Liver (tissue), 9 donors: ENCODE data around the gene RBM42. TPM values are rescaled to one million over a fixed set of nuclear protein-coding genes. Genes with fewer than 3 reads are reported as not detected.

Source experiments
- DNase-seq: peaks from one replicate; pipeline ENCODE4 v3.0.0-alpha.2; 2017; ENCODE audit warnings: low spot score
- H3K27ac ChIP-seq, 2 donors: one replicate each; pipeline ENCODE4 v1.7.0; 2013; ENCODE audit warnings: inconsistent platforms in 2 of 2, low read length in 2 of 2, control low read depth in 1 of 2, low read depth in 1 of 2, mild to moderate bottlenecking in 1 of 2
- H3K27me3 ChIP-seq, 4 donors: one replicate each; pipeline versions ENCODE4 v1.6.1 to v1.7.0; 2013; ENCODE audit warnings: low read length in 3 of 4, inconsistent platforms in 1 of 4, mild to moderate bottlenecking in 1 of 4, moderate library complexity in 1 of 4; ENCODE audit not compliant: control insufficient read depth in 4 of 4, insufficient read depth in 4 of 4
- H3K36me3 ChIP-seq, 4 donors: one replicate each; pipeline versions ENCODE4 v1.6.1 to v1.7.0; 2013; ENCODE audit warnings: low read length in 3 of 4, mild to moderate bottlenecking in 3 of 4, low read depth in 1 of 4, moderate library complexity in 1 of 4; ENCODE audit not compliant: control insufficient read depth in 4 of 4, insufficient read depth in 3 of 4
- H3K4me1 ChIP-seq, 4 donors: one replicate each; pipeline versions ENCODE4 v1.6.1 to v1.7.0; 2013; ENCODE audit warnings: low read length in 3 of 4, mild to moderate bottlenecking in 3 of 4, moderate library complexity in 1 of 4; ENCODE audit not compliant: control insufficient read depth in 4 of 4, insufficient read depth in 4 of 4
- H3K4me3 ChIP-seq, 3 donors: one replicate each; pipeline versions ENCODE4 v1.6.1 to v1.7.0; 2013; ENCODE audit warnings: low read length in 3 of 3, control low read depth in 1 of 3, low read depth in 1 of 3, mild to moderate bottlenecking in 1 of 3
- H3K9ac ChIP-seq, 2 donors: one replicate each; pipeline ENCODE4 v1.7.0; 2013; ENCODE audit warnings: low read length in 2 of 2, mild to moderate bottlenecking in 2 of 2, moderate library complexity in 2 of 2, control low read depth in 1 of 2, low read depth in 1 of 2
- H3K9me3 ChIP-seq, 4 donors: one replicate each; pipeline versions ENCODE4 v1.6.1 to v1.7.0; 2013; ENCODE audit warnings: low read length in 3 of 4; ENCODE audit not compliant: control insufficient read depth in 4 of 4
- EGR1 ChIP-seq, 2 donors: IDR thresholded peaks; 2 replicates each; pipeline ENCODE4 v1.6.1; 2016 to 2018; ENCODE audit warnings: antibody characterized with exemption in 2 of 2, low read depth in 2 of 2
- FOXA2 ChIP-seq: IDR thresholded peaks from 2 replicates; pipeline ENCODE4 v1.6.1; 2016; ENCODE audit warnings: antibody characterized with exemption
- GABPA ChIP-seq, 2 donors: IDR thresholded peaks in 1 of 2; conservative IDR thresholded peaks in 1 of 2; 2 replicates each; pipeline ENCODE4 v1.6.1; 2016; ENCODE audit warnings: antibody characterized with exemption in 2 of 2, mild to moderate bottlenecking in 1 of 2, moderate library complexity in 1 of 2
- HNF4A ChIP-seq, 2 donors: conservative IDR thresholded peaks; 2 replicates each; pipeline ENCODE4 v1.6.1; 2016; ENCODE audit warnings: antibody characterized with exemption in 2 of 2, mild to moderate bottlenecking in 2 of 2
- HNF4G ChIP-seq: IDR thresholded peaks from 2 replicates; pipeline ENCODE4 v1.6.1; 2016; ENCODE audit warnings: antibody characterized with exemption
- JUND ChIP-seq, 2 donors: IDR thresholded peaks; 2 replicates each; pipeline ENCODE4 v1.6.1; 2016; ENCODE audit warnings: antibody characterized with exemption in 2 of 2
- NR2F2 ChIP-seq: IDR thresholded peaks from 2 replicates; pipeline ENCODE4 v1.6.1; 2016; ENCODE audit warnings: antibody characterized with exemption
- RAD21 ChIP-seq, 2 donors: IDR thresholded peaks; 2 replicates each; pipeline ENCODE4 v1.6.1; 2016; ENCODE audit warnings: antibody characterized with exemption in 2 of 2, mild to moderate bottlenecking in 2 of 2
- RXRA ChIP-seq, 2 donors: IDR thresholded peaks; 2 replicates each; pipeline ENCODE4 v1.6.1; 2017 to 2018; ENCODE audit warnings: antibody characterized with exemption in 2 of 2, mild to moderate bottlenecking in 1 of 2
- SP1 ChIP-seq: IDR thresholded peaks from 2 replicates; pipeline ENCODE4 v1.6.1; 2018; ENCODE audit warnings: antibody characterized with exemption, mild to moderate bottlenecking
- TAF1 ChIP-seq: conservative IDR thresholded peaks from 2 replicates; pipeline ENCODE4 v1.6.1; 2016; ENCODE audit warnings: antibody characterized with exemption, mild to moderate bottlenecking
- YY1 ChIP-seq: IDR thresholded peaks from 2 replicates; pipeline ENCODE4 v1.6.1; 2016; ENCODE audit warnings: antibody characterized with exemption, mild to moderate bottlenecking
- WGBS: extraction: QIAGEN DNeasy Blood & Tissue Kit; methylation state at CpG from one replicate; pipeline ENCODE4 v1.1.7; 2013; 5-methylcytosine and 5-hydroxymethylcytosine counted together
- polyA plus RNA-seq, 2 donors: library from polyadenylated mRNA; stranded (reverse) in 1 of 2; unstranded in 1 of 2; fragments of 200-250 nt in 1 of 2; fragments of >200 nt in 1 of 2; fragmentation: Nextera tagmentation in 1 of 2; extraction: Ambion mirVana in 1 of 2; gene quantifications; one replicate each; pipeline versions ENCODE4 v1.2.1 to v1.2.3, GENCODE V29; 2013 to 2015
- total RNA-seq, 2 donors: library from RNA; depleted of rRNA; stranded (reverse); fragments of >200 nt; gene quantifications; one replicate each; pipeline ENCODE4 v1.2.3, GENCODE V29; 2014
- TF ChIP-seq, protein P1 (sequence below): IDR thresholded peaks from 2 replicates; pipeline ENCODE4 v1.6.1; 2016; ENCODE audit warnings: antibody characterized with exemption
- TF ChIP-seq, protein P2 (sequence below): IDR thresholded peaks from 2 replicates; pipeline ENCODE4 v1.6.1; 2016; ENCODE audit warnings: antibody characterized with exemption, mild to moderate bottlenecking
- TF ChIP-seq, protein P3 (sequence below): IDR thresholded peaks from 2 replicates; pipeline ENCODE4 v1.6.1; 2016; ENCODE audit warnings: antibody characterized with exemption
- TF ChIP-seq, protein P4 (sequence below): IDR thresholded peaks from 2 replicates; pipeline ENCODE4 v1.6.1; 2016; ENCODE audit warnings: antibody characterized with exemption
- donor health status: healthy.
- donor health status: healthy.
- donor health status: healthy.
- donor health status: healthy.
- donor health status: healthy.

Gene RBM42
- total and polyA plus RNA-seq, 4 donors = 17.8 to 34.7 (median 20.1) TPM

DNA sequence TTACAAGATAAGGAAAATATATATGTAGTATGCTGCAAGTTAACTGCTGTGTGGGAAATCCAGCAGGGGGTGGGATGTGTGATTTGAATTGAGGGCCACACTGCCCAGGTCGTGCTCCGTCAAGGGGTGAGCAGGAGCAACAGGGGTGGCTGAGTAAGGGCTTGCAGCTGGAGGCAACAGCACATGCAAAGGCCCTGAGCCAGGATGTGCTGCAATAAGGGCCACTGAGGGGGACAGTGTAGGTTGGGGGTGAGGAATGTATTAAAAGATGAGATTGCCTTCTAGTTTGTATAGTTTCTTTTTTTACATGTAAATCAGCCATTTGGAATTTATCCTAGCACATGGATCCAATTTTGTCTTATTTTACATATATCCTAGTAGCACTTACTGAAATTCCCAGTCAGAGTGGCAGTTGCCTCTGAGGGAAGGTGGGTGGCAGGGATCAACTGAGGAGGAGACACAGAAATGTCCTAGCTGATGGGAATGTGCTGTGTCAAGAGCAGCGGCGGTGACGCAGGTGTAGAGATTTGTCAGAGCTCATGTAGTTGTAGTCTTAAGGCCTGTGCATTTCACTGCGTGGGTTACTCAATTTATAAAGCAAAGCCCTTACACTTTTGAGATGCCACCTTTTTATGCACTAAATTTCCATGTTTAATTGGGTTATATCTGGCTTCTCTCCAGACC lies 5.4 kb upstream of the RBM42 start:
- H3K27me3 ChIP-seq = no peaks in the 10 kb centered on the region
- H3K27ac ChIP-seq = no peak overlapping the region
- no peak overlapping the region for H3K4me3 ChIP-seq
- no peaks in the 10 kb centered on the region for H3K9me3 ChIP-seq
- no peak for DNase-seq
- H3K9ac ChIP-seq = no peak overlapping the region
- WGBS = 93% methylated on average over 6 of the region's 6 CpGs
- H3K36me3 ChIP-seq = peaks cover 0 to 9% (median 0%) of the 10 kb centered on the region in 4 donors
- TF ChIP-seq RAD21 (IDR thresholded peaks at IDR 0.05) (no peak), TAF1 (no peak), HNF4A (conservative IDR thresholded peaks at IDR 0.05) (no peak), HNF4G (no peak), NR2F2 (no peak), FOXA2 (no peak), RXRA (IDR thresholded peaks at IDR 0.05) (no peak), YY1 (no peak)
- TF ChIP-seq, protein P1, sequence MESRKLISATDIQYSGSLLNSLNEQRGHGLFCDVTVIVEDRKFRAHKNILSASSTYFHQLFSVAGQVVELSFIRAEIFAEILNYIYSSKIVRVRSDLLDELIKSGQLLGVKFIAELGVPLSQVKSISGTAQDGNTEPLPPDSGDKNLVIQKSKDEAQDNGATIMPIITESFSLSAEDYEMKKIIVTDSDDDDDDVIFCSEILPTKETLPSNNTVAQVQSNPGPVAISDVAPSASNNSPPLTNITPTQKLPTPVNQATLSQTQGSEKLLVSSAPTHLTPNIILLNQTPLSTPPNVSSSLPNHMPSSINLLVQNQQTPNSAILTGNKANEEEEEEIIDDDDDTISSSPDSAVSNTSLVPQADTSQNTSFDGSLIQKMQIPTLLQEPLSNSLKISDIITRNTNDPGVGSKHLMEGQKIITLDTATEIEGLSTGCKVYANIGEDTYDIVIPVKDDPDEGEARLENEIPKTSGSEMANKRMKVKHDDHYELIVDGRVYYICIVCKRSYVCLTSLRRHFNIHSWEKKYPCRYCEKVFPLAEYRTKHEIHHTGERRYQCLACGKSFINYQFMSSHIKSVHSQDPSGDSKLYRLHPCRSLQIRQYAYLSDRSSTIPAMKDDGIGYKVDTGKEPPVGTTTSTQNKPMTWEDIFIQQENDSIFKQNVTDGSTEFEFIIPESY = no peak
- H3K4me1 ChIP-seq = peaks cover 0 to 5% (median 2%) of the 10 kb centered on the region in 4 donors

DNA sequence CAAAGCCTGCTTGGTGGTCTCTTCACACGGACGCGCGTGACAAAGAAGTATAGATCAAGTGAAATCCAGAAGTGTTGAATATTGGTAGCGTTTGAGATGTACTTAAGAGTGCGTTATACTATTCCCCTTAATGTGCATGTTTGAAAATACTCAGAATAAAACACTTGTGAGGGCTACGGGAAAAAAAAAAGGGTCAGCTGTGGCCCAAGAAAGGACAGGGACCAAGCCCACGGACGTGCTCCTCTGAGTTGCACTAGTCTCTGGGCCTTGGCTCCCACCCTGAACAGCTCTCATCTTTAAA lies 622 bp upstream of the RBM42 start:
- no peak for DNase-seq
- Histone ChIP-seq H3K9ac (peak overlapping the region; percentile 87 to 89), H3K27me3 (no peaks in the 10 kb centered on the region), H3K9me3 (no peaks in the 10 kb centered on the region), H3K4me3 (peak overlapping the region; percentile 69 to 82 (median 71)), H3K36me3 (peaks cover 9 to 27% (median 22%) of the 10 kb centered on the region in 4 donors), H3K4me1 (peaks cover 0 to 17% (median 9%) of the 10 kb centered on the region in 4 donors), H3K27ac (peak overlapping the region; percentile 76 to 89)
- TF ChIP-seq RAD21 (IDR thresholded peaks at IDR 0.05) = no peak
- no peak for TF ChIP-seq TAF1
- no peak for TF ChIP-seq JUND (IDR thresholded peaks at IDR 0.05)
- no peak for TF ChIP-seq FOXA2
- no peak for TF ChIP-seq HNF4G
- no peak for TF ChIP-seq GABPA (IDR thresholded peaks at IDR 0.05 in 1 of 2, conservative IDR thresholded peaks at IDR 0.05 in 1 of 2)
- no peak for TF ChIP-seq YY1
- 14% methylated on average over 9 of the region's 9 CpGs for WGBS

DNA sequence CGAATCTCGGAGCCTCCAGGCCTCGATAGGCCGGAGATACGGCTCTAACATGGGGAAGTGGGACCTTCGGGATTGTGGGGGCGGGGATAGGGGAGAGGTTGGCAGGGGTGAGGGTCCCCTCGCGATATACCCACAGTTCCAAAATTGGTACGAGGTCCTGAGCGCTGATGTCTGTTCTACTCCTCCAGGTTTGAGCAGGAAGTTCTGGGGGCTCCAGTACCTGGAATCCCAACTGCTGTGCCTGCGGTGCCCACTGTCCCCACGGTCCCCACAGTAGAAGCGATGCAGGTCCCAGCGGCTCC lies 447 bp downstream of the RBM42 start:
- Histone ChIP-seq H3K36me3 (peaks cover 9 to 38% (median 26%) of the 10 kb centered on the region in 4 donors), H3K27me3 (no peaks in the 10 kb centered on the region), H3K4me1 (peaks cover 0 to 17% (median 9%) of the 10 kb centered on the region in 4 donors), H3K27ac (peak overlapping the region; percentile 76 to 79), H3K4me3 (peak overlapping the region; percentile 80 to 90 (median 85)), H3K9ac (peak overlapping the region; percentile 66 to 90), H3K9me3 (no peaks in the 10 kb centered on the region)
- no peak for DNase-seq
- TF ChIP-seq GABPA (IDR thresholded peaks at IDR 0.05 in 1 of 2, conservative IDR thresholded peaks at IDR 0.05 in 1 of 2) = no peak
- no peak for TF ChIP-seq RXRA (IDR thresholded peaks at IDR 0.05)
- no peak for TF ChIP-seq FOXA2
- TF ChIP-seq HNF4G = no peak
- no peak for TF ChIP-seq YY1
- TF ChIP-seq, protein P2, sequence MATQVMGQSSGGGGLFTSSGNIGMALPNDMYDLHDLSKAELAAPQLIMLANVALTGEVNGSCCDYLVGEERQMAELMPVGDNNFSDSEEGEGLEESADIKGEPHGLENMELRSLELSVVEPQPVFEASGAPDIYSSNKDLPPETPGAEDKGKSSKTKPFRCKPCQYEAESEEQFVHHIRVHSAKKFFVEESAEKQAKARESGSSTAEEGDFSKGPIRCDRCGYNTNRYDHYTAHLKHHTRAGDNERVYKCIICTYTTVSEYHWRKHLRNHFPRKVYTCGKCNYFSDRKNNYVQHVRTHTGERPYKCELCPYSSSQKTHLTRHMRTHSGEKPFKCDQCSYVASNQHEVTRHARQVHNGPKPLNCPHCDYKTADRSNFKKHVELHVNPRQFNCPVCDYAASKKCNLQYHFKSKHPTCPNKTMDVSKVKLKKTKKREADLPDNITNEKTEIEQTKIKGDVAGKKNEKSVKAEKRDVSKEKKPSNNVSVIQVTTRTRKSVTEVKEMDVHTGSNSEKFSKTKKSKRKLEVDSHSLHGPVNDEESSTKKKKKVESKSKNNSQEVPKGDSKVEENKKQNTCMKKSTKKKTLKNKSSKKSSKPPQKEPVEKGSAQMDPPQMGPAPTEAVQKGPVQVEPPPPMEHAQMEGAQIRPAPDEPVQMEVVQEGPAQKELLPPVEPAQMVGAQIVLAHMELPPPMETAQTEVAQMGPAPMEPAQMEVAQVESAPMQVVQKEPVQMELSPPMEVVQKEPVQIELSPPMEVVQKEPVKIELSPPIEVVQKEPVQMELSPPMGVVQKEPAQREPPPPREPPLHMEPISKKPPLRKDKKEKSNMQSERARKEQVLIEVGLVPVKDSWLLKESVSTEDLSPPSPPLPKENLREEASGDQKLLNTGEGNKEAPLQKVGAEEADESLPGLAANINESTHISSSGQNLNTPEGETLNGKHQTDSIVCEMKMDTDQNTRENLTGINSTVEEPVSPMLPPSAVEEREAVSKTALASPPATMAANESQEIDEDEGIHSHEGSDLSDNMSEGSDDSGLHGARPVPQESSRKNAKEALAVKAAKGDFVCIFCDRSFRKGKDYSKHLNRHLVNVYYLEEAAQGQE = no peak
- TF ChIP-seq, protein P3, sequence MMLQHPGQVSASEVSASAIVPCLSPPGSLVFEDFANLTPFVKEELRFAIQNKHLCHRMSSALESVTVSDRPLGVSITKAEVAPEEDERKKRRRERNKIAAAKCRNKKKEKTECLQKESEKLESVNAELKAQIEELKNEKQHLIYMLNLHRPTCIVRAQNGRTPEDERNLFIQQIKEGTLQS = no peak
- TF ChIP-seq EGR1 (IDR thresholded peaks at IDR 0.05; ENCODE audit: low read depth in 2 of 2) = no peak
- TF ChIP-seq JUND (IDR thresholded peaks at IDR 0.05) = no peak
- TF ChIP-seq, protein P1 = no peak
- TF ChIP-seq, protein P4, sequence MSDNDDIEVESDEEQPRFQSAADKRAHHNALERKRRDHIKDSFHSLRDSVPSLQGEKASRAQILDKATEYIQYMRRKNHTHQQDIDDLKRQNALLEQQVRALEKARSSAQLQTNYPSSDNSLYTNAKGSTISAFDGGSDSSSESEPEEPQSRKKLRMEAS = no peak
- TF ChIP-seq SP1 = no peak
- 4% methylated on average over 15 of the region's 15 CpGs for WGBS
